PC-9 (cell line): ENCODE measurements around the gene CEP72.

ENCODE experiments used
- EZH2 ChIP-seq: fragments of 200-600 bp; sonication (generic); IDR thresholded peaks from 2 replicates; pipeline ENCODE4 v1.8.0; 2017; ENCODE audit warnings: antibody characterized with exemption, low read depth
- TF ChIP-seq, protein P1 (sequence below): fragments of 200-600 bp; sonication (generic); conservative IDR thresholded peaks from 2 replicates; pipeline ENCODE4 v1.6.1; 2017; ENCODE audit warnings: mixed run types, antibody characterized with exemption, mild to moderate bottlenecking, moderate library complexity

DNA sequence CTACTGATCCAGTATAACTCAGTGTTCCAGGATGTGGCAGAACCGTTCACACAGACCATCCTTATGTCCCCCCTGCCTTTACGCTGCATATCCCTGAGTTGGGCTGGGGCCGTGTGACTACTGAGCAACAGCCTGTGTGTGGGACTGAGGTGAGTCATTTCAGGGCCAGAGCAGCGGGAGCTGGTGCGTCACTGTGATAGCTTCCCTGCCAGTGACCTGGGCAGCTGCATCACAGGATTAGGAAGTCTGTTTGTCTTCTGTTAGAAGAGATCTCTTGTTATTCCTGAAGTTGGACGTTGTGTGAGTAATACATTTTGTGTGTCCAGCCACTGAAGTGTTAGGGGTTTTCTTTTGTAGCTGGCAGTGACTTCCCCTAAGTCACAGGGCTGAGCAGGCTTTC lies 45.4 kb downstream of the CEP72 start:
- TF ChIP-seq, protein P1, sequence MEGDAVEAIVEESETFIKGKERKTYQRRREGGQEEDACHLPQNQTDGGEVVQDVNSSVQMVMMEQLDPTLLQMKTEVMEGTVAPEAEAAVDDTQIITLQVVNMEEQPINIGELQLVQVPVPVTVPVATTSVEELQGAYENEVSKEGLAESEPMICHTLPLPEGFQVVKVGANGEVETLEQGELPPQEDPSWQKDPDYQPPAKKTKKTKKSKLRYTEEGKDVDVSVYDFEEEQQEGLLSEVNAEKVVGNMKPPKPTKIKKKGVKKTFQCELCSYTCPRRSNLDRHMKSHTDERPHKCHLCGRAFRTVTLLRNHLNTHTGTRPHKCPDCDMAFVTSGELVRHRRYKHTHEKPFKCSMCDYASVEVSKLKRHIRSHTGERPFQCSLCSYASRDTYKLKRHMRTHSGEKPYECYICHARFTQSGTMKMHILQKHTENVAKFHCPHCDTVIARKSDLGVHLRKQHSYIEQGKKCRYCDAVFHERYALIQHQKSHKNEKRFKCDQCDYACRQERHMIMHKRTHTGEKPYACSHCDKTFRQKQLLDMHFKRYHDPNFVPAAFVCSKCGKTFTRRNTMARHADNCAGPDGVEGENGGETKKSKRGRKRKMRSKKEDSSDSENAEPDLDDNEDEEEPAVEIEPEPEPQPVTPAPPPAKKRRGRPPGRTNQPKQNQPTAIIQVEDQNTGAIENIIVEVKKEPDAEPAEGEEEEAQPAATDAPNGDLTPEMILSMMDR: no peak
- no peak for TF ChIP-seq EZH2
